Measurements from ENCODE around the gene NMNAT3.

GRCh38 chr3:139652561-139652960, 25.2 kb downstream of the NMNAT3 start:
- TF ChIP-seq CTCF (IDR thresholded peaks at IDR 0.05; ENCODE audit: low read depth, low read length, poor library complexity, severe bottlenecking) (no peak), EZH2phosphoT487 (IDR thresholded peaks at IDR 0.05; ENCODE audit: borderline replicate concordance, low read length) (no peak)
